HepG2 (cell line): ENCODE results near the gene LRRTM1. TPM values are rescaled to one million over a fixed set of nuclear protein-coding genes. Genes with fewer than 3 reads are reported as not detected.

Source experiments
- ATAC-seq: fragments of 200-7000 bp; cut with Tn5 transposase; 3 replicates; pipeline ENCODE4 v1.9.1; 2020; ENCODE audit warnings: mild to moderate bottlenecking, moderate library complexity
- BruUV-seq: library from RNA; stranded (reverse); fragments of 400-500 nt; replicated peaks from 2 replicates; lab custom pipeline; 2021; lab: Mats Ljungman, UMichigan
- CTCF ChIA-PET: fragments of 300-600 bp; formaldehyde crosslinking; extraction: SDS; loops from one replicate; lab custom pipeline; 2021; ENCODE audit warnings: low total read pairs, inconsistent platforms, low intra/inter-chr PET ratio; lab: Yijun Ruan, JAX
- POLR2A ChIA-PET: fragments of 350-600 bp; sonication (Branson Sonifier 250); formaldehyde crosslinking; loops from one replicate; lab custom pipeline; 2020; ENCODE audit warnings: antibody characterized with exemption, inconsistent platforms; lab: Yijun Ruan, JAX
- DNase-seq: peaks from one replicate; pipeline ENCODE4 v3.0.0-alpha.2; 2015; ENCODE audit warnings: low spot score
- FAIRE-seq: peaks from 3 replicates; lab custom pipeline; 2011; peaks lifted over from hg19 to GRCh38; lab: Jason Lieb, UNC
- H2AFZ ChIP-seq: one replicate; pipeline ENCODE4 v1.6.1; 2011; ENCODE audit warnings: low read length, inconsistent platforms
- H3K27ac ChIP-seq: fragments of 300-600 bp; 3 replicates; pipeline ENCODE4 v1.8.0; 2011; ENCODE audit warnings: mixed run types, mild to moderate bottlenecking, mixed read lengths, low read length, inconsistent platforms; ENCODE audit not compliant: insufficient read depth; ENCODE audit errors: extremely low read length
- H3K27me3 ChIP-seq, 2 experiments: fragments of 200-600 bp in 1 of 2; 2 replicates in 1 of 2; 3 replicates in 1 of 2; pipeline versions ENCODE4 v1.6.0 to v1.8.0; 2011; ENCODE audit warnings: low read length in 2 of 2, mild to moderate bottlenecking in 2 of 2, moderate library complexity in 2 of 2, inconsistent platforms in 1 of 2; ENCODE audit not compliant: insufficient read depth in 2 of 2, control insufficient read depth in 1 of 2
- H3K36me3 ChIP-seq, 2 experiments: fragments of 200-600 bp in 1 of 2; replicated peaks in 1 of 2; 2 replicates in 1 of 2; 3 replicates in 1 of 2; pipeline versions ENCODE4 v1.5.1 to v1.8.0; 2011; ENCODE audit warnings: low read length in 2 of 2, inconsistent platforms in 1 of 2; ENCODE audit not compliant: insufficient read depth in 2 of 2, control insufficient read depth in 1 of 2
- H3K4me1 ChIP-seq: 2 replicates; pipeline ENCODE4 v1.5.1; 2012; ENCODE audit warnings: low read length, inconsistent platforms; ENCODE audit not compliant: insufficient read depth
- H3K4me2 ChIP-seq: 2 replicates; pipeline ENCODE4 v1.6.0; 2011; ENCODE audit warnings: low read depth, low read length, inconsistent platforms
- H3K4me3 ChIP-seq, 3 experiments: fragments of 200-600 bp in 1 of 3; sonication (generic), shearing (Covaris generic) in 1 of 3; replicated peaks in 1 of 3; 2 replicates each; pipeline ENCODE4 v1.5.1; 2011 to 2016; ENCODE audit warnings: low read length in 3 of 3, inconsistent platforms in 2 of 3, low read depth in 2 of 3, mild to moderate bottlenecking in 2 of 3, control low read depth in 1 of 3, mixed read lengths in 1 of 3; ENCODE audit not compliant: insufficient read depth in 1 of 3
- H3K79me2 ChIP-seq: one replicate; pipeline ENCODE4 v1.6.1; 2011; ENCODE audit warnings: low read length, inconsistent platforms; ENCODE audit not compliant: insufficient read depth
- H3K9ac ChIP-seq: 2 replicates; pipeline ENCODE4 v1.6.0; 2011; ENCODE audit warnings: mild to moderate bottlenecking, low read depth, low read length, inconsistent platforms; ENCODE audit not compliant: insufficient read depth
- H3K9me3 ChIP-seq: 2 replicates; pipeline ENCODE4 v1.5.1; 2012; ENCODE audit warnings: mild to moderate bottlenecking, low read length
- H4K20me1 ChIP-seq: 2 replicates; pipeline ENCODE4 v1.6.0; 2011; ENCODE audit warnings: inconsistent platforms, mild to moderate bottlenecking, low read length, moderate library complexity; ENCODE audit not compliant: insufficient read depth
- ATF7-NPFF ChIP-seq: sonication (generic); formaldehyde crosslinking; IDR thresholded peaks from 2 replicates; pipeline ENCODE4 v1.8.1; 2023; ENCODE audit warnings: mild to moderate bottlenecking, low read depth, missing genetic modification reagents, moderate library complexity
- CHD4 ChIP-seq: fragments of 200-600 bp; sonication (generic); IDR thresholded peaks from 2 replicates; pipeline ENCODE4 v1.7.0; 2017; ENCODE audit warnings: mild to moderate bottlenecking, low read length, borderline replicate concordance
- MAFF ChIP-seq: IDR thresholded peaks from 2 replicates; pipeline ENCODE4 v1.6.1; 2011; ENCODE audit warnings: low read depth, low read length, improper control_type of control experiment
- MED8 ChIP-seq: sonication (generic); formaldehyde crosslinking; IDR thresholded peaks from 2 replicates; pipeline ENCODE4 v1.8.1; 2023; ENCODE audit warnings: mild to moderate bottlenecking, missing genetic modification reagents; ENCODE audit not compliant: insufficient replicate concordance
- PHF20 ChIP-seq: sonication (generic); formaldehyde crosslinking; IDR thresholded peaks from 2 replicates; pipeline ENCODE4 v1.5.0; 2020; ENCODE audit warnings: mild to moderate bottlenecking, missing genetic modification reagents
- RBM22 ChIP-seq: fragments of 200-400 bp; formaldehyde crosslinking; optimal IDR thresholded peaks from 2 replicates; pipeline ENCODE3; 2017; ENCODE audit warnings: mild to moderate bottlenecking, low read length, moderate library complexity
- SOX6 ChIP-seq, 2 experiments: fragments of 450-650 bp in 1 of 2; sonication (generic) in 1 of 2; formaldehyde crosslinking in 1 of 2; IDR thresholded peaks; 2 replicates each; pipeline versions ENCODE4 v1.4.0 to v1.6.1; 2017 to 2020; ENCODE audit warnings: antibody characterized with exemption in 1 of 2, mild to moderate bottlenecking in 1 of 2, missing genetic modification reagents in 1 of 2
- ZNF441 ChIP-seq: sonication (generic); formaldehyde crosslinking; IDR thresholded peaks from 2 replicates; pipeline ENCODE4 v1.7.0; 2021; ENCODE audit warnings: missing genetic modification reagents, borderline replicate concordance
- ZNF460 ChIP-seq: sonication (generic); formaldehyde crosslinking; IDR thresholded peaks from 2 replicates; pipeline ENCODE4 v1.5.1; 2020; ENCODE audit warnings: missing genetic modification reagents, mild to moderate bottlenecking, borderline replicate concordance
- ZNF510 ChIP-seq: sonication (generic); formaldehyde crosslinking; IDR thresholded peaks from 2 replicates; pipeline ENCODE4 v1.4.0; 2020; ENCODE audit warnings: low read depth, mild to moderate bottlenecking, missing genetic modification reagents
- ZNF674 ChIP-seq: sonication (generic); formaldehyde crosslinking; IDR thresholded peaks from 2 replicates; pipeline ENCODE4 v1.5.0; 2020; ENCODE audit warnings: low read depth, mild to moderate bottlenecking, missing genetic modification reagents
- ZNF780A ChIP-seq: sonication (generic); formaldehyde crosslinking; IDR thresholded peaks from 2 replicates; pipeline ENCODE4 v1.8.0; 2022; ENCODE audit warnings: mild to moderate bottlenecking, missing genetic modification reagents, moderate library complexity
- WGBS: methylation state at CpG from one replicate; pipeline ENCODE4 v1.1.6; 2017; ENCODE audit warnings: low lambda C conversion rate; 5-methylcytosine and 5-hydroxymethylcytosine counted together
- in situ Hi-C: cut with HindIII; loops from 2 replicates; pipeline ENCODE4 v1.10.0; 2017; ENCODE audit warnings: low pct_unique_long_range_greater_than_20kb; ENCODE audit not compliant: extremely low pct_ligation_motif_present
- intact Hi-C: fragments of 100-400 bp; cut with micrococcal nuclease; formaldehyde crosslinking; loops from one replicate; pipeline ENCODE4 v1.10.0; 2022; ENCODE audit not compliant: unreplicated experiment
- polyA plus RNA-seq, 8 experiments: library from polyadenylated mRNA; depleted of rRNA in 3 of 8; stranded (reverse) in 7 of 8; unstranded in 1 of 8; fragments of >200 nt; fragmentation: Illumina TruSeq in 4 of 8; extraction: Trizol in 4 of 8; gene quantifications; 2 replicates each; pipeline versions ENCODE4 v1.2.1 to v1.2.3, GENCODE V29; 2011 to 2016; ENCODE audit warnings: low read depth in 4 of 8, missing spikeins in 1 of 8, mixed read lengths in 1 of 8; ENCODE audit not compliant: insufficient read depth in 1 of 8
- total RNA-seq, 5 experiments: library from RNA; depleted of rRNA; stranded (reverse); fragments of >200 nt; fragmentation: Illumina TruSeq; extraction: Trizol; gene quantifications; 2 replicates each; pipeline ENCODE4 v1.2.3, GENCODE V29; 2016; ENCODE audit warnings: low read depth in 1 of 5
- TF ChIP-seq, protein P1 (sequence below): sonication (generic); formaldehyde crosslinking; IDR thresholded peaks from 2 replicates; pipeline ENCODE4 v1.5.0; 2020; ENCODE audit warnings: missing genetic modification reagents, mild to moderate bottlenecking, borderline replicate concordance
- TF ChIP-seq, protein P2 (sequence below): sonication (generic); formaldehyde crosslinking; IDR thresholded peaks from 2 replicates; pipeline ENCODE4 v1.5.1; 2020; ENCODE audit warnings: mild to moderate bottlenecking, missing genetic modification reagents, moderate library complexity
- TF ChIP-seq, protein P3 (sequence below): fragments of 450-650 bp; IDR thresholded peaks from 2 replicates; pipeline ENCODE4 v1.6.1; 2016

LRRTM1 gene
- total and polyA plus RNA-seq, 2 of the 13 experiments (the other 11 are each of a cell fraction or from before 2014, with no cell fraction given) = not detected

DNA sequence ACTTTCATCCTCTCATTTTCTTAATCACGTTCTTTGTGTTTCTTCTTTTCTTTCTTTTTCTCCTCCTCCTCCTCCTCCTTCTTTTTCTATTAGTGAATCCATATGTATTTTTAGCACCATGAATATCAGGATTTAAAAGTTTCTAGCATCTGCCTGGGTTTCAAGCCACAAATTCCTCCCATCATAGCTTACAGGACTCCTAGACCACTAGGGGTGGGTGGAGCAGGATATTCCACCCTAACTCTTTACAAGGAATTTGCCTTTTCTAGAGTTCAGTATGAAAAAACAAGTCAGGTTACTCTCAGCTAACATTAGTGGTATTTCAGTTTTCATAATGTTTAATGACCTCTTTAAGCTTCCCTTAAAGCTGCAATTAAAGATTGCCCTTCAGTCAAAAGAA is 19.1 kb upstream of the LRRTM1 start:
- no peak for FAIRE-seq
- POLR2A ChIA-PET = no interaction called here
- no peaks in the 10 kb centered on the region for H4K20me1 ChIP-seq
- H3K4me1 ChIP-seq = peaks cover under 1% of the 10 kb centered on the region
- CTCF ChIA-PET = no interaction called here
- in situ Hi-C loops (no loop called here), intact Hi-C loops (loop anchor here (10.0 kb wide), 1 partner anchor 1701 kb away; no protein-coding TSS in a partner anchor)
- no peak overlapping the region for H3K4me2 ChIP-seq
- H3K27me3 ChIP-seq = no peaks in the 10 kb centered on the region
- no peak overlapping the region for H3K27ac ChIP-seq
- H3K36me3 ChIP-seq = no peaks in the 10 kb centered on the region
- H3K9ac ChIP-seq = no peak overlapping the region
- 9% methylated on average over 1 of the region's 1 CpG for whole genome bisulfite sequencing
- no peak for TF ChIP-seq CHD4
- no peak for TF ChIP-seq ZNF780A
- no peak for TF ChIP-seq ZNF460
- no peak for TF ChIP-seq MED8 (CRISPR knock-in tag)
- TF ChIP-seq, protein P1, sequence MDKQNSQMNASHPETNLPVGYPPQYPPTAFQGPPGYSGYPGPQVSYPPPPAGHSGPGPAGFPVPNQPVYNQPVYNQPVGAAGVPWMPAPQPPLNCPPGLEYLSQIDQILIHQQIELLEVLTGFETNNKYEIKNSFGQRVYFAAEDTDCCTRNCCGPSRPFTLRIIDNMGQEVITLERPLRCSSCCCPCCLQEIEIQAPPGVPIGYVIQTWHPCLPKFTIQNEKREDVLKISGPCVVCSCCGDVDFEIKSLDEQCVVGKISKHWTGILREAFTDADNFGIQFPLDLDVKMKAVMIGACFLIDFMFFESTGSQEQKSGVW (CRISPR knock-in tag) = no peak
- TF ChIP-seq ZNF441 (CRISPR knock-in tag) = no peak
- no peak for TF ChIP-seq RBM22
- TF ChIP-seq, protein P2, sequence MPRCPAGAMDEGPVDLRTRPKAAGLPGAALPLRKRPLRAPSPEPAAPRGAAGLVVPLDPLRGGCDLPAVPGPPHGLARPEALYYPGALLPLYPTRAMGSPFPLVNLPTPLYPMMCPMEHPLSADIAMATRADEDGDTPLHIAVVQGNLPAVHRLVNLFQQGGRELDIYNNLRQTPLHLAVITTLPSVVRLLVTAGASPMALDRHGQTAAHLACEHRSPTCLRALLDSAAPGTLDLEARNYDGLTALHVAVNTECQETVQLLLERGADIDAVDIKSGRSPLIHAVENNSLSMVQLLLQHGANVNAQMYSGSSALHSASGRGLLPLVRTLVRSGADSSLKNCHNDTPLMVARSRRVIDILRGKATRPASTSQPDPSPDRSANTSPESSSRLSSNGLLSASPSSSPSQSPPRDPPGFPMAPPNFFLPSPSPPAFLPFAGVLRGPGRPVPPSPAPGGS (CRISPR knock-in tag) = no peak
- TF ChIP-seq SOX6 (IDR thresholded peaks at IDR 0.05) = no peak
- TF ChIP-seq SOX6 (CRISPR knock-in tag; IDR thresholded peaks at IDR 0.05) = no peak
- TF ChIP-seq, protein P3, sequence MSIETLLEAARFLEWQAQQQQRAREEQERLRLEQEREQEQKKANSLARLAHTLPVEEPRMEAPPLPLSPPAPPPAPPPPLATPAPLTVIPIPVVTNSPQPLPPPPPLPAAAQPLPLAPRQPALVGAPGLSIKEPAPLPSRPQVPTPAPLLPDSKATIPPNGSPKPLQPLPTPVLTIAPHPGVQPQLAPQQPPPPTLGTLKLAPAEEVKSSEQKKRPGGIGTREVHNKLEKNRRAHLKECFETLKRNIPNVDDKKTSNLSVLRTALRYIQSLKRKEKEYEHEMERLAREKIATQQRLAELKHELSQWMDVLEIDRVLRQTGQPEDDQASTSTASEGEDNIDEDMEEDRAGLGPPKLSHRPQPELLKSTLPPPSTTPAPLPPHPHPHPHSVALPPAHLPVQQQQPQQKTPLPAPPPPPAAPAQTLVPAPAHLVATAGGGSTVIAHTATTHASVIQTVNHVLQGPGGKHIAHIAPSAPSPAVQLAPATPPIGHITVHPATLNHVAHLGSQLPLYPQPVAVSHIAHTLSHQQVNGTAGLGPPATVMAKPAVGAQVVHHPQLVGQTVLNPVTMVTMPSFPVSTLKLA = no peak
- TF ChIP-seq ATF7-NPFF (CRISPR knock-in tag) = no peak
- TF ChIP-seq PHF20 (CRISPR knock-in tag) = no peak
- TF ChIP-seq MAFF = no peak
- TF ChIP-seq ZNF674 (CRISPR knock-in tag) = no peak
- TF ChIP-seq ZNF510 (CRISPR knock-in tag) = no peak
- no peak overlapping the region for H2AFZ ChIP-seq
- no peaks in the 10 kb centered on the region for H3K79me2 ChIP-seq
- H3K9me3 ChIP-seq = no peaks in the 10 kb centered on the region
- BruUV-seq = no TSS peak
- H3K4me3 ChIP-seq = no peak overlapping the region
- ATAC-seq = no peak
- DNase-seq = no peak
